ENCODE data around the gene BAIAP2. TPM values are rescaled to one million over a fixed set of nuclear protein-coding genes. Genes with fewer than 3 reads are reported as not detected.

The BAIAP2 gene
- 46.4 and 67.0 TPM in 2 replicates for total RNA-seq (2022)
- Bru-seq, nascent RNA, result percentile 53 among the genes with signal in this experiment
- BruChase-seq, experiment 1, labeled RNA remaining after a 6-hour chase, result percentile 57 among the genes with signal in this experiment
- BruChase-seq, experiment 2, labeled RNA remaining after a 2-hour chase, result percentile 58 among the genes with signal in this experiment
- long read RNA-seq, transcript BAIAP2-205 (15 exons, 2,129 nt), result minor isoform, 11 of 58 reads
- long read RNA-seq, transcript BAIAP2-201 (14 exons, 1,939 nt), result minor isoform, 7 of 58 reads
- long read RNA-seq, transcript BAIAP2-204 (14 exons, 2,095 nt), result major isoform, 16 of 58 reads
- long read RNA-seq, partial matches to known transcripts, result 9 of 58 reads
- long read RNA-seq, other reads (novel, unspliced or antisense), result 14 of 58 reads

- Mint-ChIP-seq H3K9me3 (ENCODE audit: unreplicated experiment) (no peaks in the 10 kb centered on the region), H3K36me3 (ENCODE audit: insufficient read depth, unreplicated experiment) (peaks cover 36% of the 10 kb centered on the region), H3K27ac (ENCODE audit: low read depth, unreplicated experiment) (peak within 1 kb of the TSS; percentile 79), H3K4me1 (ENCODE audit: insufficient read depth, unreplicated experiment) (peaks cover 36% of the 10 kb centered on the region), H3K4me3 (ENCODE audit: unreplicated experiment) (peak within 1 kb of the TSS; percentile 82), H3K27me3 (ENCODE audit: insufficient read depth, unreplicated experiment) (no peaks in the 10 kb centered on the region)
- no peak for TF ChIP-seq CTCF (IDR thresholded peaks at IDR 0.05; ENCODE audit: unreplicated experiment)
- no TSS peak for BruUV-seq (replicated peaks)
- peak; percentile 93 for DNase-seq (ENCODE audit: unreplicated experiment)
- POLR2A ChIA-PET, result interaction anchor here (0.8 to 8.2 kb wide), 6 partner anchors 9 to 60 kb away, joined by 4 to 60 read pairs (median 13); no protein-coding TSS in a partner anchor
- CTCF ChIA-PET, result interaction anchor here (3.0 kb wide), 1 partner anchor 11 kb away, joined by 17 read pairs; no protein-coding TSS in a partner anchor
- intact Hi-C loops (cut with micrococcal nuclease), result loop anchor here (1.0 kb wide), 1 partner anchor 60 kb away; no protein-coding TSS in a partner anchor
Observed at GRCh38 chr17:81034779-81035520, at the start of gene BAIAP2. Gene BAIAP2, plus strand, starts transcription at chr17:81035151. Its CDS starts 104 bp downstream, at chr17:81035255.

- ChIA-PET POLR2A (no interaction called here), CTCF (interaction anchor here (0.7 kb wide), 1 partner anchor 117 kb away, joined by 6 read pairs; no protein-coding TSS in a partner anchor)
- intact Hi-C loops (cut with micrococcal nuclease), result loop anchor here (10.0 kb wide), 1 partner anchor 119 kb away; no protein-coding TSS in a partner anchor
- no peak overlapping the region for H3K4me3 Mint-ChIP-seq (ENCODE audit: unreplicated experiment)
- H3K27me3 Mint-ChIP-seq (ENCODE audit: insufficient read depth, unreplicated experiment), result peaks cover 3% of the 10 kb centered on the region
- no peak overlapping the region for H3K27ac Mint-ChIP-seq (ENCODE audit: low read depth, unreplicated experiment)
- no peak for DNase-seq (ENCODE audit: unreplicated experiment)
- H3K9me3 Mint-ChIP-seq (ENCODE audit: unreplicated experiment), result no peaks in the 10 kb centered on the region
- no TSS peak for BruUV-seq (replicated peaks)
- TF ChIP-seq CTCF (IDR thresholded peaks at IDR 0.05; ENCODE audit: unreplicated experiment), result no peak
- no peaks in the 10 kb centered on the region for H3K36me3 Mint-ChIP-seq (ENCODE audit: insufficient read depth, unreplicated experiment)
- peaks cover under 1% of the 10 kb centered on the region for H3K4me1 Mint-ChIP-seq (ENCODE audit: insufficient read depth, unreplicated experiment)
Observed at GRCh38 chr17:80986046-80986445, 48.9 kb upstream of the BAIAP2 start.

GRCh38 chr17:80986816-80987475 lies 48.0 kb upstream of the BAIAP2 start:
- Mint-ChIP-seq H3K4me3 (ENCODE audit: unreplicated experiment) (no peak overlapping the region), H3K9me3 (ENCODE audit: unreplicated experiment) (no peaks in the 10 kb centered on the region), H3K27me3 (ENCODE audit: insufficient read depth, unreplicated experiment) (no peaks in the 10 kb centered on the region), H3K36me3 (ENCODE audit: insufficient read depth, unreplicated experiment) (no peaks in the 10 kb centered on the region), H3K27ac (ENCODE audit: low read depth, unreplicated experiment) (no peak overlapping the region), H3K4me1 (ENCODE audit: insufficient read depth, unreplicated experiment) (no peaks in the 10 kb centered on the region)
- no TSS peak for BruUV-seq (replicated peaks)
- TF ChIP-seq CTCF (IDR thresholded peaks at IDR 0.05; ENCODE audit: unreplicated experiment), result no peak
- no peak for DNase-seq (ENCODE audit: unreplicated experiment)
- POLR2A ChIA-PET, result no interaction called here
- CTCF ChIA-PET, result interaction anchor here (0.6 kb wide), 2 partner anchors 39 to 903 kb away, joined by 3 to 4 read pairs; no protein-coding TSS in a partner anchor
- intact Hi-C loops (cut with micrococcal nuclease), result loop anchor here (10.0 kb wide), 1 partner anchor 118 kb away; no protein-coding TSS in a partner anchor

All from MCF 10A (cell line).